ENCODE data around the gene MICAL3.

The MICAL3 gene

DNA sequence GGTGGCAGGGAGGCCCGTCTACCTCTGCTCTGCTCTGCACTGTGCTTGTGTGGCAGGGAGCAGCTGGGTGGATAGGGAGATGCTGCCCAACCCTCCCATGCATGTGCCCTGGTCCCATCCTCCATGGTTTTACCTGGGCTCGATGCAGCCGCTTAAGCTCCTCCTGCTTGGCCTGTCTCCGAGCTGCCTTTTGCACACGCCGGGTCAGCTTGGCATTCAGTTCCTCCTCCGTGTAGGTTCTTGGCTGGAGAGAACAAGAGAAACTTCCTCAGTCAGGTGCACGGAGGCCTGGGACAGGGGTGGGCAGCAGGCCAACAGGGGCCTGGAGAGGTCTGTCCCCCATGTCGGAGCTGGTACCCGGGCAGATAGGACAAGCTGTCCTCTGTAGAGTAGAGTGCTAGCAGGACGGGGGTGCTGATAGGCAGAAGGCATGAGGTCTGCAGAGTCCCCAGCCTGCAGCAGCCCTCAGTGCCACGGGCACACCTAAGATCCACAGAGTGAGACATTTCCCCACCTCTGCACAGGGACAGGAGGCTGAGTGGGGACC is 213.7 kb downstream of the MICAL3 start (continued):
- TF ChIP-seq, protein P1, sequence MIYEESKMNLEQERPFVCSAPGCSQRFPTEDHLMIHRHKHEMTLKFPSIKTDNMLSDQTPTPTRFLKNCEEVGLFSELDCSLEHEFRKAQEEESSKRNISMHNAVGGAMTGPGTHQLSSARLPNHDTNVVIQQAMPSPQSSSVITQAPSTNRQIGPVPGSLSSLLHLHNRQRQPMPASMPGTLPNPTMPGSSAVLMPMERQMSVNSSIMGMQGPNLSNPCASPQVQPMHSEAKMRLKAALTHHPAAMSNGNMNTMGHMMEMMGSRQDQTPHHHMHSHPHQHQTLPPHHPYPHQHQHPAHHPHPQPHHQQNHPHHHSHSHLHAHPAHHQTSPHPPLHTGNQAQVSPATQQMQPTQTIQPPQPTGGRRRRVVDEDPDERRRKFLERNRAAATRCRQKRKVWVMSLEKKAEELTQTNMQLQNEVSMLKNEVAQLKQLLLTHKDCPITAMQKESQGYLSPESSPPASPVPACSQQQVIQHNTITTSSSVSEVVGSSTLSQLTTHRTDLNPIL (CRISPR knock-in tag; IDR thresholded peaks at IDR 0.05; ENCODE audit: low read depth), result no peak
- TF ChIP-seq, protein P2, sequence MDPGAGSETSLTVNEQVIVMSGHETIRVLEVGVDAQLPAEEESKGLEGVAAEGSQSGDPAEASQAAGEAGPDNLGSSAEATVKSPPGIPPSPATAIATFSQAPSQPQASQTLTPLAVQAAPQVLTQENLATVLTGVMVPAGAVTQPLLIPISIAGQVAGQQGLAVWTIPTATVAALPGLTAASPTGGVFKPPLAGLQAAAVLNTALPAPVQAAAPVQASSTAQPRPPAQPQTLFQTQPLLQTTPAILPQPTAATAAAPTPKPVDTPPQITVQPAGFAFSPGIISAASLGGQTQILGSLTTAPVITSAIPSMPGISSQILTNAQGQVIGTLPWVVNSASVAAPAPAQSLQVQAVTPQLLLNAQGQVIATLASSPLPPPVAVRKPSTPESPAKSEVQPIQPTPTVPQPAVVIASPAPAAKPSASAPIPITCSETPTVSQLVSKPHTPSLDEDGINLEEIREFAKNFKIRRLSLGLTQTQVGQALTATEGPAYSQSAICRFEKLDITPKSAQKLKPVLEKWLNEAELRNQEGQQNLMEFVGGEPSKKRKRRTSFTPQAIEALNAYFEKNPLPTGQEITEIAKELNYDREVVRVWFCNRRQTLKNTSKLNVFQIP (CRISPR knock-in tag; IDR thresholded peaks at IDR 0.05; ENCODE audit: borderline replicate concordance, low read depth), result no peak
- TF ChIP-seq ARNTL (CRISPR knock-in tag; IDR thresholded peaks at IDR 0.05; ENCODE audit: borderline replicate concordance, low read depth) (no peak), RARB (CRISPR knock-in tag; IDR thresholded peaks at IDR 0.05) (no peak), ESRRG (CRISPR knock-in tag; IDR thresholded peaks at IDR 0.05) (no peak)

DNA sequence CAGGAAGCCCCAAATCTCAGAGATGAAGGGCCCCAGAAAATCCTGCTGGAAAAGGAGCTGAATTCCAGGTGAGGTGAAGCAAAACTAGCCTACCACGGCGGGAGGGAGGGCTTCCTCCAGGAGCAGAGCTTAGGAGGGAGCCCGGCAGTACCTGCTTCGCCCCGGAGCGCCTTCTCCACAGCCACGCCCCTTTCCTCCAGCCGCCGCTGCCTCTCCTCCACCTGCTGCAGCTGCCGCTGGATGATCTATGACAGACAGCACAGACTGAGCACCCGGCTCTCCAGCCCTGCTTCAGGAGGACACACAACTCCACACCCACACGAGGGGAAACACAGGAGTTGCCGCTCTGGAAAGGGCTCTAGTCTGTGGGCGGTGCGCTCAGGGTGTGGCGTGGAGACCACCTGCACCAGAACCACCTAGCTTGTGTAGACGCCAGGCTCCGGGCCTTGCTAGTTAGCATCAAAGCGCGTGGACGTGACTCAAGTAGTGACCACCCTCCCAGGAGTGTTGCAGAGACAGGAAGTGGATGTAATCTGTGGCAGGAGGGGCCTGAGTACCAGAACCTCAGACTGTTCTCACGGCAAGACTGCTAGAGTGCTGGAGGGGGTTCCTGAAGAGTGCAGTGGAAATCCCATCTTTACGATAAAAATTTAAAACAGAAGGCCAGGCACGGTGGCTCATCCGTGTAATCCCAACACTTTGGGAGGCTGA is 215.5 kb downstream of the MICAL3 start:
- ATAC-seq, result no peak
- TF ChIP-seq ZFP3 (CRISPR knock-in tag; IDR thresholded peaks at IDR 0.05), result no peak
- no peak for TF ChIP-seq TCF4 (CRISPR knock-in tag; IDR thresholded peaks at IDR 0.05; ENCODE audit: borderline replicate concordance)
- no peak for TF ChIP-seq ZNF565 (CRISPR knock-in tag; conservative IDR thresholded peaks at IDR 0.05; ENCODE audit: low read depth)
- TF ChIP-seq SNAI2 (CRISPR knock-in tag; IDR thresholded peaks at IDR 0.05), result no peak
- no peak for TF ChIP-seq ZNF70 (CRISPR knock-in tag; IDR thresholded peaks at IDR 0.05)
- TF ChIP-seq ZFP30 (CRISPR knock-in tag; IDR thresholded peaks at IDR 0.05), result no peak
- no peak for TF ChIP-seq BACH2 (CRISPR knock-in tag; IDR thresholded peaks at IDR 0.05; ENCODE audit: borderline replicate concordance)
- TF ChIP-seq ESRRG (CRISPR knock-in tag; IDR thresholded peaks at IDR 0.05), result no peak
- no peak for TF ChIP-seq ISL1 (CRISPR knock-in tag; IDR thresholded peaks at IDR 0.05)
- TF ChIP-seq, protein P1 (CRISPR knock-in tag; IDR thresholded peaks at IDR 0.05; ENCODE audit: low read depth), result no peak
- TF ChIP-seq, protein P3, sequence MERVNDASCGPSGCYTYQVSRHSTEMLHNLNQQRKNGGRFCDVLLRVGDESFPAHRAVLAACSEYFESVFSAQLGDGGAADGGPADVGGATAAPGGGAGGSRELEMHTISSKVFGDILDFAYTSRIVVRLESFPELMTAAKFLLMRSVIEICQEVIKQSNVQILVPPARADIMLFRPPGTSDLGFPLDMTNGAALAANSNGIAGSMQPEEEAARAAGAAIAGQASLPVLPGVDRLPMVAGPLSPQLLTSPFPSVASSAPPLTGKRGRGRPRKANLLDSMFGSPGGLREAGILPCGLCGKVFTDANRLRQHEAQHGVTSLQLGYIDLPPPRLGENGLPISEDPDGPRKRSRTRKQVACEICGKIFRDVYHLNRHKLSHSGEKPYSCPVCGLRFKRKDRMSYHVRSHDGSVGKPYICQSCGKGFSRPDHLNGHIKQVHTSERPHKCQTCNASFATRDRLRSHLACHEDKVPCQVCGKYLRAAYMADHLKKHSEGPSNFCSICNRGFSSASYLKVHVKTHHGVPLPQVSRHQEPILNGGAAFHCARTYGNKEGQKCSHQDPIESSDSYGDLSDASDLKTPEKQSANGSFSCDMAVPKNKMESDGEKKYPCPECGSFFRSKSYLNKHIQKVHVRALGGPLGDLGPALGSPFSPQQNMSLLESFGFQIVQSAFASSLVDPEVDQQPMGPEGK (CRISPR knock-in tag; IDR thresholded peaks at IDR 0.05; ENCODE audit: borderline replicate concordance), result no peak

DNA sequence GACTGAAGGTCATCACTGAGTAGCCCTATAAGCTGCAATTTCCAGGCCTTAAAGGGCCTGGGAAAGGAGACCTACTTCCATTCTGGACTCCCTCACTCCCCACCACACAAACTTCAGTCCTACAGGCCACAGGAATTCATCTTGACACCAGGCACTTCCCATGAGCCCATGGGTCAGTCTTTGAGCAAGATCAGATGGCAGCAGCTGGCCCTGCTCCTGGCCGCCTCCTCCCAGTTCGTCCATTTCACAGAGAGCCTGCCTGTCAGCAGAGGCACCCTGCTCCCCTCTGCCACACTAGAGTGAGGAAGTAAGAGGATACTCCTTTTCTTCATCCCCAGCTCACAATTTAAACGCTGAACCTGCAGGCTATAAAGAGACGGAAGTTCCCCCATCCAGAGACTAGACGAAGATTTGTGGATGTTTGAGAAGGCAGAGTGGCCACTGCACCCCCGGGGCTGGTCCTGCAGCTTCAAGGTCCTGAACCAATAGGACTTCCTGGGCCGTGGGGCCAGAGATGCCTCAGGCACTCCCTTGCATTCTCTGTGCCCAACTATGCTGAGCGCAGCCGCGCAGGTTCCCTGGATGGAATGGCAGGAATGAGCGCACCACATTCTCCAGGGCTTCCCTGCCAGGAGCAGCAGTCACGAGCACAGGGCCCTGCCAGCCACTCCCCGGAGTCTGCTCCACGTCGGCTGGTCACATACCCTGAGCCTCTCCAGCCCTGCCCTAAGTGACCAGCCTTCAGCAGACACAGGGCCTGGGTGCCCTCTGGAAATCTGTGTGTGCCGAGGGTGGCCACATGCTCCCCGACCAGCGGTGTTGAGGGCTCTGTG is 216.6 kb downstream of the MICAL3 start:
- no peak for ATAC-seq
- TF ChIP-seq ARNTL (CRISPR knock-in tag; IDR thresholded peaks at IDR 0.05; ENCODE audit: borderline replicate concordance, low read depth) (no peak), ZNF8 (CRISPR knock-in tag; IDR thresholded peaks at IDR 0.05) (no peak), ISL1 (CRISPR knock-in tag; IDR thresholded peaks at IDR 0.05) (no peak)

DNA sequence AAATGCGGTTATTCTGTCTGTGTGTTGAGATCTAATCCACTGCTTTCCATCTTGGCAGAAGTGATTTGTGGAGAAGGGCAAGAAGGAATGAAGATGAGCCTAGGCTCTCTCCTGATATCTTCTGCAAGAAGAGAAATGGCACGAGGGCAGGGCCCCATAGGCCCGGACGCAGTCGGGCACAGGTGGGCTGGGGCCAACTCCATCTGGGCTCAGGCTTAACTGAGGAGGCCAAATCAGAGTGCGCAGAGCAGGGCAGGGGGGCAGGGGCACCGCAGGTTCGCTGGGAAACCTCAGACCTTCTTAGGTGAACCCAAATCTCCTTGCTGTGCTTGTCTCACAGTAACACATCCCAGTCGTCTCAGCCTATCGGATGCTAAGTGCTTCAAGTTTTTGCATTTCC is 217.3 kb downstream of the MICAL3 start:
- ATAC-seq, result no peak
- TF ChIP-seq ZFP3 (CRISPR knock-in tag; IDR thresholded peaks at IDR 0.05) (no peak), PPARA (CRISPR knock-in tag; IDR thresholded peaks at IDR 0.05; ENCODE audit: borderline replicate concordance) (no peak), GLIS3 (CRISPR knock-in tag; IDR thresholded peaks at IDR 0.05) (no peak), TOX (CRISPR knock-in tag; IDR thresholded peaks at IDR 0.05; ENCODE audit: borderline replicate concordance) (no peak), OSR1 (CRISPR knock-in tag; IDR thresholded peaks at IDR 0.05) (no peak)
- TF ChIP-seq, protein P4, sequence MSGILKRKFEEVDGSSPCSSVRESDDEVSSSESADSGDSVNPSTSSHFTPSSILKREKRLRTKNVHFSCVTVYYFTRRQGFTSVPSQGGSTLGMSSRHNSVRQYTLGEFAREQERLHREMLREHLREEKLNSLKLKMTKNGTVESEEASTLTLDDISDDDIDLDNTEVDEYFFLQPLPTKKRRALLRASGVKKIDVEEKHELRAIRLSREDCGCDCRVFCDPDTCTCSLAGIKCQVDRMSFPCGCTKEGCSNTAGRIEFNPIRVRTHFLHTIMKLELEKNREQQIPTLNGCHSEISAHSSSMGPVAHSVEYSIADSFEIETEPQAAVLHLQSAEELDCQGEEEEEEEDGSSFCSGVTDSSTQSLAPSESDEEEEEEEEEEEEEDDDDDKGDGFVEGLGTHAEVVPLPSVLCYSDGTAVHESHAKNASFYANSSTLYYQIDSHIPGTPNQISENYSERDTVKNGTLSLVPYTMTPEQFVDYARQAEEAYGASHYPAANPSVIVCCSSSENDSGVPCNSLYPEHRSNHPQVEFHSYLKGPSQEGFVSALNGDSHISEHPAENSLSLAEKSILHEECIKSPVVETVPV (CRISPR knock-in tag; IDR thresholded peaks at IDR 0.05), result no peak
